HG03442 (cell line): ENCODE results near the gene OR6T1.

Experiments used
- ATAC-seq: cut with Tn5 transposase; IDR thresholded peaks from one replicate; pipeline ENCODE4 v1.9.1; 2021; ENCODE audit warnings: mild to moderate bottlenecking, moderate library complexity; ENCODE audit not compliant: unreplicated experiment

OR6T1 gene

GRCh38 chr11:123943738-123944137 lies at the start of gene OR6T1:
TSS of gene OR6T1 (minus strand) at chr11:123943838. CDS start at chr11:123943838, 0 bp downstream.
- ATAC-seq = no peak

- no peak for ATAC-seq
Measured at GRCh38 chr11:123979311-123979710, 35.7 kb upstream of the OR6T1 start.

GRCh38 chr11:123977731-123978347 lies 34.2 kb upstream of the OR6T1 start, which contains the start of gene OR10S1:
TSS of gene OR10S1 (minus strand) at chr11:123977781. CDS start at chr11:123977664, 117 bp downstream.
- no peak for ATAC-seq

GRCh38 chr11:123976770-123977560 lies 33.3 kb upstream of the OR6T1 start:
- ATAC-seq = no peak

GRCh38 chr11:123973816-123974215 lies 30.2 kb upstream of the OR6T1 start:
- ATAC-seq = no peak

- ATAC-seq = no peak
Measured at GRCh38 chr11:123956752-123957151, 13.1 kb upstream of the OR6T1 start.

GRCh38 chr11:123945132-123945531 lies 1.5 kb upstream of the OR6T1 start:
- ATAC-seq = no peak

- no peak for ATAC-seq
Measured at GRCh38 chr11:123942413-123942812, 1.2 kb downstream of the OR6T1 start.

- no peak for ATAC-seq
Measured at GRCh38 chr11:123939317-123939716, 4.3 kb downstream of the OR6T1 start, which contains the start of gene OR4D5. TSS of gene OR4D5 (plus strand) at chr11:123939617. CDS start at chr11:123939617, 0 bp downstream.

GRCh38 chr11:123924027-123924426 lies 19.6 kb downstream of the OR6T1 start:
- ATAC-seq = no peak

GRCh38 chr11:123920943-123921342 lies 22.7 kb downstream of the OR6T1 start:
- ATAC-seq = no peak

GRCh38 chr11:123905826-123906225 lies 37.8 kb downstream of the OR6T1 start:
- no peak for ATAC-seq

GRCh38 chr11:123904932-123905331 lies 38.7 kb downstream of the OR6T1 start:
- no peak for ATAC-seq

GRCh38 chr11:123903932-123904331 lies 39.7 kb downstream of the OR6T1 start:
- ATAC-seq = peak; percentile 97

GRCh38 chr11:123901867-123902266 lies 41.8 kb downstream of the OR6T1 start, which contains the start of gene OR8D4:
TSS of gene OR8D4 (plus strand) at chr11:123902167. CDS start at chr11:123906432, 4,265 bp downstream.
- no peak for ATAC-seq

GRCh38 chr11:123899792-123900191 lies 43.8 kb downstream of the OR6T1 start:
- ATAC-seq = no peak
